ENCODE data around the gene ADCY3.

ADCY3 gene

DNA sequence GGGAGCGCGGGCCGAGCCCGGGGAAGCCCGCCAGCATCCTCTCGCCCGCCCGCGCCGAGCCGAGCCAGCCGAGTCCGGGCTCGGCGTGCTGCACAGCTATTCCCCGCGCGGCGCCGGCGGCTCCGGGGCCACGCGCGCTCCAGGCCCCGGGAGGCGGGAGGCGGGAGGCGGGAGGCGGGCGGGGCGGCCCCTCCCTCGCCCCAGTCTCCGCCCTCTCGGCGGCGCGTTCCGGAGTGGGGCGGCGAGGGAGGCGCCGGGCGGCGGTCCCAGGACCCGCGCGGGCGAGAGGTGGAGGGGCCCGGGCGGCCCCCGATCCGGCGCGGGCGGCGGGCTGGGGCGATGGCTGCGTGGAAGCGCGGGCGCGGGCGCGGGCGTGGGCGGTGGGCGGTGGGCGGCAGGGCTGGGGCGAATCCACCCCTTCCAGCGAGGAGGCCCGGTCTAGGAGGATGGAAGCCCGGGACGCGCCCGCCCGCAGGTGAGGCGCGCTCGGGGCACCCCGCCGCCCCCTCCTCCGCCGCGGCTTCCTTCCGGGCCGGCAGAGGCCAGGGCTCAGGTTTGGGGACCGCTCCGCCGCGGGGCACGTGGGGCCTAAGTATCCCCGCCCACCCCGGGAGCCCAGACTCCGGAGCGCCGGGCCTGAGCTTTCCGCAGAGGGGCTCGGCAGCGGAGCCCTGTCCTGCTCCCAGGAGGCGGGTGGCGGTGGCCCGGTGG is at the start of gene ADCY3:
Gene ADCY3, minus strand, starts transcription at position 140 of the 711 bp plus-strand sequence. CDS start 1,250 bp downstream, outside the sequence.
- peak; percentile 48 to 69 for DNase-seq

DNA sequence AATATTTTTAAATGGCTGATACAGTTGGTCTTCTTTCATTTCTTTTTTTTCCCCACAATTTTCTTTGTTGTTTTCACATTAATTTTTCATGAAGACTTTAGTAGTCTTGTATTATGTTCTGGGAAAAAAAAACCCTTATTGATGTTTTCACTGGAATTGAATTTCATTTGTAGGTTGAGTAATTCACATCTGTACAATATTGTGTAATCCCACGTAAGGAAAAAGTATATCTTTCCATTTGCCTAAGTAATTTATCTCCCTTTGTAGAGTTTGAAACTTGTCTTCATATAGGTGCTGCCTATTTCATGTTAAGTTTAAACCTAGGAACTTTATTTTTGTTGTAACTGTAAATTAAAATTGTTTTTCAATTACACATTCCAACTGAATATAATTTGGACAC is 49.7 kb upstream of the ADCY3 start:
- no peak for DNase-seq

DNA sequence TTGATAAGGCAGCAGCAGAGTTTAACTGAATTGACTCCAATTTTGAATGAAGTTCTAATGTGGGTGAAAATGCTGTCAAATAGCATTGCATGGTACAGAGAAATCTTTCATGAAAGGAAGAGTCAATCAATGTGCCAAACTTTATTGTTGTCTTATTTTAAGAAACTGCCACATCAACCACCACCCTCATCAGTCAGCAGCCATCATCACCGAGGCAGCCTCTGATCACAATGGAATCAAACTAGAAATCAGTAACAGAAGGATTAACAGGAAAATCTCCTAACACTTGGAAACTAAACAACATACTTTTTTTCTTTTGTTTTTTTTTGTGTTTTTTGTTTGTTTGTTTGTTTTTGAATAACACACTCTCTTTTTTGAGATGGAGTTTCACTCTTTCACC is 41.9 kb upstream of the ADCY3 start:
- DNase-seq: no peak

DNA sequence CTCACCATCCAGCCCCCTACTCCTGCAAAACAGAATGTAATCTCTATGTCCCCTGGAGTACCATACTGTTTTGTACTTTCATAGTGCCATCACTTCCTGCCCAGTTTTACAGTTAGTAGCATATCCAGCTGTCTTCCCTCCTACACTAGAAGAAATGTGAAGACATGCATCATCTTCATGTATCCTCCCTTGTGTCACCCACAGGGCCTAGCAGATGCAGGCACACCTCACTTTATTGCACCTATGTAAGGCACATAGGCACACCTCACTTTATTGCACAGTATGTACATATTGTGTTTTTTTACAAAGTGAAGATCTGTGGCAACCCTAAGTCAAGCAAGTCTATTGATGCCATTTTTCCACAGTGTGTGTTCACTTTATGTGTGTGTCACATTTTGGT is 39.7 kb upstream of the ADCY3 start:
- DNase-seq: no peak

DNA sequence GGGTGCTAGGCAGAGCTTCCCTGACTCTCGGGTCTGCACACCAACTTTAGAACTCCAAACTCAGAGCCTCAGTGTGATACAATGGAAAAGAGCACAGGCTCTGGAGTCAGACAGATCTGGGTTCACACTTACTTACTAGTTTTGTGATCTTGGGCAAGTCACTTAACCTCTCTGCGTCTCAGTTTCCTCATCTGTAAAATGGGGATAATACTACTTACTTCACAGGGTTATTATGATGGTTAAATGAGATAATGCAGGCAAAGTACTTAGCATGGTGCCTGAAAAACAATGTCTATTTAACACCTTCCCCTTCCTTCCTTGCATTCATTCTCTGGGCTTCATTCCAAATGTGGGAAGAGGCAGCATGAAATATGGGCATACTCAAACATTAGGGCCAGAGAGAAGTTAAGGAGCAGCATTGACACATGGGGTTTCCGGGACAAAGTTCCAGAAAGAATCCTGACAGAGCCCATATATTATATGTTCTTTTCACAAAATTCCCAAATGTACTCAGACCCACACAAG is 38.4 kb upstream of the ADCY3 start:
- no peak for DNase-seq

DNA sequence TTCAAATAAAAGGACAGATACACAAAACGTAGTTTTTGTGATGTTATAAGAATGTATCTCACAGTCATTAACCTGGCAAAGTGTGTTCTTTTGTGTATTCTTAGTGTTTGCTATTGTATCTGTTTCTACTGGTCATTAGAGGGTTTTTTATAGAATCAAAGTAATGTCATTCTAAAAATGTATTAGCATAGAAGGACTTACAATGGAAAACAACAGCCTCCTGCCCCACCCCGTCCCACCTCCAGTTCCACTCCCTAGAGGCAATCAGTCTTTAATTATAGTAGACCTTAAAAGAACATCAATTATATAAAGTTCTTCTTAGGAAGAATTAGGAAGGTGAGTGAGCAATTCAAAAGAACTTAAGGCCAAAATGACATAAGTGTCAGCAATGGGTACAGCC is 37.9 kb upstream of the ADCY3 start:
- DNase-seq: no peak

DNA sequence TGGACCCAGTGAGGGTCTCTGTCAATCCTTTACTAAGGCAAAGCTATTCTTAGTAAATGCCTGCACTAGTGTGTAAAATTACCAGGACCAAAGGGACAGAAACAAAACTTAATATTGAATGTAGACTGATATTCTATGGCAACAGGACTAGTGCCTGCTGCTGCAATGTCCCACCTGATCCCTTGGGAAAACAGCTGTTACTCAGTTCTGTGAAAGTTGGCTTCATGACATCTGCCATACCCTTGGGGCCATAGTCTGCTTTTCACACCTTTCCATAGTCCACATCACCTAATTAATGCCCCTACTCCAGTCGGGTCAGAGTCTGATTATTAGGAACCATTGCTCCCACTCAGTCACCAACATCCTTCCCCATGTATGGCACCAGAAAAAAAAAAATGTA is 37.2 kb upstream of the ADCY3 start:
- no peak for DNase-seq

DNA sequence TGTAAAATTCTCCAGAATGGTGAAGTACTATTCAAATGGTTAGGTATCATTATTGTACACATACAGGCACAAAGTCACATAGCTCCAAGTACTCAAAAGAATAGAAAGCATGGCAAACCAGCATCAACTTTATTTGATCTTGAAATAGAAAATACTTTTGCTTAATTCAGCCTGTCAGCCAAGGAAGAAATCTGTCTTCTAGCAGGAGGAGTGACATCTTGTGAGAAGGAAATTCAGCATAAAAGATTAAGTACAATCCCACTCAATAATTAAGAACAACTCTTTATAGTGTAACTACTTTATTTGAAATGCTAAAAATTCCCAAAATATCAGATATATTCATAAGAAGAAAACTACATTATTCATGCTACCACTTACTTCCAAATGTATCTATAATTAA is 35.9 kb upstream of the ADCY3 start:
- no peak for DNase-seq

DNA sequence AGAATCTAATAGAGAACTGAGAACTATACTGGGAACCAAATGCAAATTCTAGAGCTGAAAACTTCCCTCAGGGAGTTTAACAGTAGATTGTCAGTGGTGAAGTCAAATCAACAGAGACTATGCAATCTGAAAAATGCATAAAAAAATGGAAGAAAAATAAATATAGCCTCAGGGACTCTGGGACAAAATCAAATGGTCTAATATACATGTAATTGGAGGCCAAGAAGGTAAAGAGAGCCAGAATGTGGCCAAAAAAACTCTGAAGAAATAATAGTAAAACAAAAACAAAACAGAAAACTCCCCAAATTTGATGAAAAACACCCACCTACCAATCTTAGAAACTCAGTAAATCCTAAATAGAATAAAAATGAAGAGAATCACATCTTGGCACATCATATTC is 35.2 kb upstream of the ADCY3 start:
- DNase-seq: no peak

DNA sequence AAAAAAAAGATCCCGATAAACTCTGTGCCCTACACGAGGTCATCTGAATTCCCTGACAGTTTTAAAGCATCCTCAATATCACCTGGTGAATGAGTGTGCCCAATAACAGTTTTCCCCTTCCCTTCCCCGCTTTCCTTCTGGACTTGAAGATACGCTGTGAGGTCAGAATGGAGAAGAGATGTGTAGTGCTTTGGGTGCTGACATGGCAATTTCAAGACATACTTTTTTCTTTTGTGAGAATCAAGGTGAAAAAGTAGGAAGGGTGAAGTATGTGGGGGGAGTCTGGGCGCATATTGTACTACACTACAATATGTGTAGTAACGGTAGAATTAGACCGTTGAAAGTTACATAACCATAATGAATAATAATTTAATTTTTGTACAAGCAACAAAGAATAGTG is 30.1 kb upstream of the ADCY3 start:
- no peak for DNase-seq

DNA sequence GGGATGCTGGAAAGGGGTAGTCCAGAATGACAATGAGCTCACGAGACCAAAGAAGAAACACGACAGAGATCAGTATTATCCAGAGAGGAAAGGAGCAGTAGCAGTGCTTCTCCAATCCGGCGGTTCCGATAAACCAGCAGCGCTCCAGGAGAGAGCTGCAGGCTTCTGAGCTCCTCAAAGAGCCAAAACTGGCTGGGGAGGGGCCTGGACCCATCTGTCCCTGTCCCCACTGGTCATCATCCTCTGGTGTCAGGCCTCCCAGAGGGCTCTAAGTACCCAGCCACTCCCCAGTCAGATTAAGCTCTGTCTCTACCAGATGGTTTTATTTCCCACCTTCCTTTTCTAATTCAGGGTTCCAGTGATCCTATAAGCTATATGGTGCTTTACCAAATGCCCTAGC is 28.5 kb upstream of the ADCY3 start:
- no peak for DNase-seq

DNA sequence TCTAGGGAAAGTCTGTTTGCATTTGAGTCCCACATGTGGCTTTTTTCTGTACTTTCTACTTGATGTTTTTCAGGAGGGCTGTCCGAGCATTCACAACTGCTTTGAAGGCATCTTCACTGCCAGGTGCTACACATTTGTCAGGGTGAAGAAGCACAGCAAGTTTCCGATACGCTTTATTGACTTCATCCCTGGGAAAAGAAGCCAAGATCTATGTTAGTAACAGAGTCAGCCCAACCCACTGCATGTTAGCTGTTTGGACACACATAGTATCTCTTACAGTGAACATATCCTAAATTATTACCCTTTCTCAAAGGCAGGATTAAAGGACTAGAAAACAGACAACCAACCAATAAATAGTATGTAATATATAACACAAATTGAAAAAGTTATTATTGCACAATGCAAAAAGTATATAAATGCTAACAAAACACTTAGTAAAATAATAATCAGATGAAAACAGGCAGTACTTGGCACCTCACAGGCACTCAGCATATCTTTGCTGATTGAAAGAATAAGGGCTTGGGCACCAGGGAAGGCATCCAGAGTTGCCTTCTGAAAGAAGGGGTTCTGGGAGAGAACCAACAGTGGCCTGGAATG is 27.6 kb upstream of the ADCY3 start:
- DNase-seq: no peak

DNA sequence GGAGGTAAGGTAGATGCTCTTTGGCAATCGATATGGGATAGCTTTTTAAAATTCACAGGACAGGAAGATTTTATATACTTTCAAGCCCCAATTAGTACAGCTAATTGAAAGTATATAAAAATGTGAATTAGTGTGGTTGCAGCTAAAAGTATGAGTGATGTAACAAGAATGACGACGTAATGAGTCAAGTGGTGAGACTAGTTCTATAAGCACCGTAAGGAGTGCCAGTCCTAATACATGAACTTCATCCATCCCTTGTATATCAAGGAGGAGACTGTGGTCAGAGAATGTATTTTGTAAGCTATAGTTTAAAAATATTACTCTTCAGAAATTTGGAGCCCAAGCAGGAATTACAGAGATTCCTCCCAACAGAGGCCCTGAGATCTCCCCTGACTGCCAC is 25.9 kb upstream of the ADCY3 start:
- no peak for DNase-seq

DNA sequence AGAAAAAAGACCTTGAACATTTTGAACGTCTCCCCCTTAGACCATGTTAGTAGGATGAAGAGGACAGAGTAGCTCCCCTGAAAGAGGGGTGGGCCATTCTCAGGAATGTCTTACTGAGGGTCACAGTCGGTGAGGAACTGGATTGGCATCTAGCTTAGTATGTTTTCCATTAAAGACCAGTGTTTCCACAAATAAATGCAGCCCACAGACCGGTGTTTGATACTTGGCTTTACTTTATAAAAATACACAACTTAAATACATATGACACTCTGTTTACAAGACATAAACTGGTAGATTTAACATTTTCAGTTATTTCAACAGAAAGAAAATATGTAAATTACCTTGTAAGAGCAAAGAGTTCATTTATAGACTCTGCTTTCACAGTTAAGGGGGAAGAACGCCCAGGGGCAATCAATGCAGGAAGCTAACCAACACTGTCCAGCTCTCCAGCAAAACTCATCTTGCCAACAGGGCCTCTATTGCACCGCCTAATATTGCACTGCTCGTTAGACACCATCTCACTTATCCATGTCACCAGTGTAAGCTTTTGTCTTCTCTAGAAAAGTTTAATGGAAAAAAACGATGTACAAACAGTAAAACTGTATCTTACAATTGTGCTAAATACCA is 23.5 kb upstream of the ADCY3 start:
- no peak for DNase-seq

DNA sequence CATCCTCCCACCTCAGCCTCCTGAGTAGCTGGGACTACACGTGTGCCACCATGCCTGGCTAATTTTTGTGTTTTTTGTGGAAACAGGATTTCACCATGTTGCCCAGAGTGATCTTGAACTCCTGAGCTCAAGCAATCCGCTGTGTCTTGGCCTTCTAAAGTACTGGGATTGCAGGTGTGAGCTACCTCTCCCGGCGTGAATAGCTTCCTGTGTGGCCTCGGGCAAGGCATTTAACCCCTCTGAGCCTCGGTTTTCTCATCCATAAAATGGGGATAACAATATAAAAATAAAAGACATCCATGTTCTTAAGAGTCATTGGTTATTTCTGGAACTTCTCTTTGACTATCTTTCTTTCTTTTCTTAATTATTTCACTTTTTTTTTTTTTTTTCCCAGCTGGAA is 19.3 kb upstream of the ADCY3 start:
- DNase-seq: no peak

DNA sequence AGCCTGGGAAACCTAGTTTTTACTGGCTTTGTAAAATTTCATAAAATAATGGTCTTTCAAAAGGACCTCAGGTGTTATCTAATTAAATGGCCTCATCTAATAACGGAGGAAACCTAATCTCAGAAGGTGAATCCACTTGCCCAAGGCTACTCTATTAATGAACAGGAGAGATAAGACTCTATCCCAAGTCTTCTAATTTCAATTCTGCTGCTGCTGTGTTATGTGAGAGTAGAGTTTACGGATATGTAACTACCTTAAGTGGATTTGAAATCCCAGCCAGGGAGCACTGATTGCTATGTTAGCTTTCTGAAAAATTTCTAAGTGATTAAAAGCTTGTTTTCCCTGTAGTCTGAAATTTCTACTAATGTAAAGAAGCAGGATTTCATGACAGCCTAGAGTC is 17.2 kb upstream of the ADCY3 start:
- DNase-seq: no peak

DNA sequence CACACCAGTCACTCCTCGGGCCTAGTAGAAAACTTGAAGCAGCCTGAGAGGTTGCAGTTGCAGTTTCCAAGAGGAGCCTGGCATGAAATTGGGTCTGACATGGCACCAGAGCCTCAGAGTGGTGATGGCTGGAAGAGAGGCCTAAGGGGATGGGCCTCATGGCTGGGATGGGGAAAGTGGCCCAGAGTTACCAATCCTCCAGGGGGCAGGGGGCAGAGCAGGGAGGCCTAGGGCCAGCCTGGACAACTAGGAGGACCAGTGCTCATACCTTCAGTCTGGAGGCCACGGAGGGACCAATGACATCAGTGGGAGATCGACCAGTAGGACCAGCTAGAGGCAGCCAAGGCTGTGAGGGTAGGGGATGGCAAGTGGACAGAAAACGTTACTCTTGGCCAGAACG is 15.1 kb upstream of the ADCY3 start:
- no peak for DNase-seq

DNA sequence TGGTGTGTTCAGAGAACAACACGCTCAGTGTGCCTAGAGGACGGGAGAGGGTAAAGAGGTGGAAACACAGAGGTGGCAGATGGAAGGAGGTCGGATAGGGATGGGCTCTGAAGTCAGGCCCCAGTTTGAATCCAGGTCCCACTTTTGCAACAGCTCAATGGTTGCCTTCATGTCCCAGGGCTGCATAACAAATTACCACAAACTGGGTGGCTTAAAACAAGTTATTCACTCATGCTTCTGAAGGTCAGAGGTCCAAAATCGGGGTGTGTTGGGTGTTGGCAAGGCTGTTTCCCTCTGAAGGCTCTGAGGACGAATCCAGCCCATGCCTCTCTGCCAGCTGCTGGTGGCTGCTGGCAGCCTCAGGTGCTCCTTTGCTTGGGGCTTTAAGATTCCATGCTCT is 12.7 kb upstream of the ADCY3 start:
- DNase-seq: no peak

DNA sequence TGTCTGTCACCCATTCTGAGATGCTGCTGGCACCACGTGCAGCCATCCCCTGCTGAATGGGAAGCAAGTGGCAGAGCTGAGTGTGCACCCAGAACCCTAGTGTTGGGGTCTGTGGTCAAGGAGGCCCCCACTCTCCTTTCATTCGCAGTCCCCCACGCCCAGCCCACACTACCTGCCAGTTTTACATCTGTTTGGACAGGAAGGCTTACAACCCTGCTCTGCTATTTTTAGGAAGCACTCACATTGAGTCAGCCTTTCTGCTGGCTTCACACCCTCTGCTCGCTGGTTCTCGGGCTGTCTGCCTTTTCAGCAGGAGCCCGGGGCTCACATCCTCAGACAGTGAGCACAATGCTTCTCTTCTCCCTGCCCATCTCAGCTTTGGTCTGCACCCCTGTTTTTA is 10.7 kb upstream of the ADCY3 start:
- no peak for DNase-seq

DNA sequence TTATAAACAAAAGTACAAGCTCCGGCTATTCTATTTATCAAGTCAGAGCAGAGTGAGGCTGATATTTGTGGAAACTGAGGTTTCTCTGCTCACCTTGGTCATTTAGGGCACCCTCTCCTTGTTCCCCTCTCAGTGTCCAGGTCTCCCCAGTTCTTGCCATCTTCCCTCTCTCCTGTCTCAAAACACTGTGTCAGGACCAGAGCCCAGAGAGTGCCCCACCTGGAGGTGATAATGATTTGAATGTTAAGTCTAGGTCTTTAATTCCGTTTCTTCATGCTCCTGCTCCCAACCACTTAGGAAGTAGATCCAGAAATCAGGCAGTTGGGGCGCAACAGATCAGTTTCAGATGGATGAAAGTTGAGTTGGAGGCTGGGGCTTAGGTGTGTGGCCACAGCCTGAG is 9.2 kb upstream of the ADCY3 start:
- no peak for DNase-seq

DNA sequence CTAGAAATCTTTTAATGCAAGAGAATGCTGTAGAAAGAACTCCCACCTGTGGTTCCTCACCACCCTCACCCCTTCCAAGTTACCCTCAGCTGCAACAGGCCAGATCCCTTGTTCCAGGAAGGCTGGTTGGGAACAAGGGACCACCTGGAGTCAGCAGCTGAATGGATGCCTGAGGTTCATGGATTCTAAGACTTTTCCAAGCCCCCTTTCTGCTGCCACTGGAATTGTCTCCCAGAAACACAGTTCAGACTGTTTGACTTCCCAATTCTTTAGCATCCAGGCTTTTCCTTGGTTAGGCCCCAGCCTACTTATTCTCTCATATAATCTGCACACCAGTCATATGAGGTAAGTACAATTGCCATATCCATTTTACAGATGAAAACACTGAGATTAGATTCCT is 8.0 kb upstream of the ADCY3 start:
- DNase-seq: no peak

DNA sequence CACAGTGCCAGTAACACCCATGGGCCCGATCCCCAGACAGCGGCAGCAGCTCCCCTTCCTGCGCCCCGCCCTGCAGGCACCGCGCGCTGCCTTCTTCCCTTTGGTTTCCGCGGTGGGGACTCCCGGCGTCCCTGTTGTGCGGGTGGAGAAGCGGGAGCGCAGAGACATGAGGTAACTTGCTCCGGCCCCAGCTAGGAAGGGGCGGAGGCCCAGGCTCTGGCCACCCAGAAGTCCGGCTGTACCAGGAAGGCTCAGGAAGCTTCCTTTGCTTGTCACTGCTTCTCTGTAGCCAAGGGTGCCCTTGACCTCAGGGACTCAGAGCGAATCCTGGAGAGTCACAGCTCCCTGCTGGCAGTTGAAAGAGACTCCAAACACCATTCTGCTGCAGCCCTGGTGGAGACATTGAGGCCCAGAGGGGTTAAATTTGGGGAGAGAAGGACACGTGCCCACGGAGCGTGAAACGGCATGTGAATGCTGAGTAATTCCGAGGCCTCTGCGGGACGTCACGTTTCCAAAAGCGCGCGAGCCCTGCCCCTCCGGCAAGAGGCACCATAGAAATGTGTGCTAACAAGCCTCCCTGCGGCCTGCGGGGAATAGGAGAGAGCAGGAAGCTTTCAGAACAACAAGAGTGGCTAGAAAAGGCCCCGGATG is 6.7 kb upstream of the ADCY3 start:
- peak in 1 of 2 donors; percentile 29 for DNase-seq

DNA sequence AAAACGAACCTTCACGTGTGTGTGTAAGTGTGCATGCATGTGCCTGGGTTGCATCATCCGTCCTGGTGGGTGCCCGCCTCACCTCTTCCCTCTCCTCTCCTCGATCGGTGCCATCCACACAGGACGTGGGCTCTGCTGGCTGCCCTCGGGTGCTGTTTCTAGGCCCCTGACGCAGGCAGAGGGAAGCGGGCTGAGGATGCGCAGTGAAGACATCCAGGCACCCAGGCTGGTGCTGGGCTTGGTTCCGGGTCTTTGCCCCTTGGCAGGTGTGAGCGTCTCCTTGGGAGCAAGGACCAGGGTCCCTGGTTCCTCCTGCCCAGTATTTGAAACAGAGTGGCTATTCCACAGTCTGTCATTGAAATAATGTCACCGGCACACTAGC is 6.2 kb upstream of the ADCY3 start:
- no peak for DNase-seq

DNA sequence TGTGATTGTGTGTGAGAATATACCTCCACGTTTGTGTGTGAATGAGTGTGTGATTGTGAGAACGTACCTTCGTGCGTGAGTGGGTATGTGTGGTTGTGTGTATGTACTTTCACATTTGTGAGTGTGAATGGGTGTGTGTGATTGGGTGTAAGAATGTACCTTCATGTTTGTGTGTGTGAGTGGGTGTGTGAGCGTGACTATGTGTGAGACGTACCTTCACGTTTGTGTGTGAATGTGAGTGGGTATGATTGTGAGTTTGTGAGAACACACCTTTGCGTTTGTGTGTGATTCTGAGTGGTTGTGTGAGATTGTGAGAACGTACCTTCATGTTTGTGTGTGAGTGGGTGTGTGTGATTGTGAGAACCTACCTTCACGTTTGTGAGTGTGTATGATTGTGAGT is 5.8 kb upstream of the ADCY3 start:
- DNase-seq: no peak
